ENCODE results near the gene ACSL6.

ACSL6 gene

GRCh38 chr5:131952301-131952857 lies 59.1 kb downstream of the ACSL6 start:
- Mint-ChIP-seq H3K9me3 (no peaks in the 10 kb centered on the region), H3K4me1 (ENCODE audit: low read depth) (no peaks in the 10 kb centered on the region), H3K36me3 (ENCODE audit: low read depth) (no peaks in the 10 kb centered on the region), H3K4me3 (no peak overlapping the region), H3K27me3 (peaks cover 6% of the 10 kb centered on the region), H3K27ac (no peak overlapping the region)
- intact Hi-C loops (cut with micrococcal nuclease): no loop called here

GRCh38 chr5:131950706-131951105 lies 60.8 kb downstream of the ACSL6 start:
- Mint-ChIP-seq H3K4me3 (no peak overlapping the region), H3K27me3 (peaks cover 6% of the 10 kb centered on the region), H3K9me3 (no peaks in the 10 kb centered on the region), H3K36me3 (ENCODE audit: low read depth) (no peaks in the 10 kb centered on the region), H3K27ac (no peak overlapping the region), H3K4me1 (ENCODE audit: low read depth) (peaks cover 4% of the 10 kb centered on the region)
- intact Hi-C loops (cut with micrococcal nuclease): no loop called here

- H3K4me1 Mint-ChIP-seq (ENCODE audit: low read depth): peaks cover 15% of the 10 kb centered on the region
- H3K4me3 Mint-ChIP-seq: no peak overlapping the region
- H3K27me3 Mint-ChIP-seq: peaks cover 3% of the 10 kb centered on the region
- H3K27ac Mint-ChIP-seq: no peak overlapping the region
- no peaks in the 10 kb centered on the region for H3K9me3 Mint-ChIP-seq
- no peaks in the 10 kb centered on the region for H3K36me3 Mint-ChIP-seq (ENCODE audit: low read depth)
- intact Hi-C loops (cut with micrococcal nuclease): no loop called here
Observed at GRCh38 chr5:131947445-131947844, 64.0 kb downstream of the ACSL6 start.

GRCh38 chr5:131945551-131946168 lies 65.8 kb downstream of the ACSL6 start, which contains the start of gene MEIKIN:
Gene MEIKIN, minus strand, starts transcription at chr5:131945663. Its CDS starts 158 bp downstream, at chr5:131945505.
- Mint-ChIP-seq H3K36me3 (ENCODE audit: low read depth) (no peaks in the 10 kb centered on the region), H3K4me1 (ENCODE audit: low read depth) (peaks cover 25% of the 10 kb centered on the region), H3K4me3 (no peak within 1 kb of the TSS), H3K9me3 (no peaks in the 10 kb centered on the region), H3K27ac (no peak within 1 kb of the TSS), H3K27me3 (peaks cover 3% of the 10 kb centered on the region)
- intact Hi-C loops (cut with micrococcal nuclease): no loop called here

- intact Hi-C loops (cut with micrococcal nuclease): no loop called here
- peaks cover 3% of the 10 kb centered on the region for H3K27me3 Mint-ChIP-seq
- H3K9me3 Mint-ChIP-seq: no peaks in the 10 kb centered on the region
- H3K4me1 Mint-ChIP-seq (ENCODE audit: low read depth): peaks cover 32% of the 10 kb centered on the region
- no peaks in the 10 kb centered on the region for H3K36me3 Mint-ChIP-seq (ENCODE audit: low read depth)
- no peak overlapping the region for H3K4me3 Mint-ChIP-seq
- H3K27ac Mint-ChIP-seq: no peak overlapping the region
Observed at GRCh38 chr5:131944702-131945550, 66.5 kb downstream of the ACSL6 start.

GRCh38 chr5:131943916-131944315 lies 67.5 kb downstream of the ACSL6 start:
- no peaks in the 10 kb centered on the region for H3K36me3 Mint-ChIP-seq (ENCODE audit: low read depth)
- H3K4me3 Mint-ChIP-seq: no peak overlapping the region
- no peaks in the 10 kb centered on the region for H3K9me3 Mint-ChIP-seq
- peaks cover 34% of the 10 kb centered on the region for H3K4me1 Mint-ChIP-seq (ENCODE audit: low read depth)
- intact Hi-C loops (cut with micrococcal nuclease): no loop called here
- H3K27ac Mint-ChIP-seq: peak overlapping the region; percentile 51
- H3K27me3 Mint-ChIP-seq: peaks cover 2% of the 10 kb centered on the region

- Mint-ChIP-seq H3K27ac (no peak overlapping the region), H3K9me3 (no peaks in the 10 kb centered on the region), H3K4me3 (no peak overlapping the region), H3K27me3 (no peaks in the 10 kb centered on the region), H3K36me3 (ENCODE audit: low read depth) (no peaks in the 10 kb centered on the region), H3K4me1 (ENCODE audit: low read depth) (peaks cover 34% of the 10 kb centered on the region)
- intact Hi-C loops (cut with micrococcal nuclease): no loop called here
Observed at GRCh38 chr5:131942016-131942415, 69.4 kb downstream of the ACSL6 start.

GRCh38 chr5:131939690-131940345 lies 71.6 kb downstream of the ACSL6 start:
- Mint-ChIP-seq H3K9me3 (no peaks in the 10 kb centered on the region), H3K4me3 (no peak overlapping the region), H3K27me3 (peaks cover 7% of the 10 kb centered on the region), H3K27ac (no peak overlapping the region), H3K36me3 (ENCODE audit: low read depth) (no peaks in the 10 kb centered on the region), H3K4me1 (ENCODE audit: low read depth) (peaks cover 26% of the 10 kb centered on the region)
- intact Hi-C loops (cut with micrococcal nuclease): no loop called here

GRCh38 chr5:131932235-131932634 lies 79.2 kb downstream of the ACSL6 start:
- intact Hi-C loops (cut with micrococcal nuclease): no loop called here
- H3K4me1 Mint-ChIP-seq (ENCODE audit: low read depth): no peaks in the 10 kb centered on the region
- H3K27me3 Mint-ChIP-seq: peaks cover 8% of the 10 kb centered on the region
- H3K9me3 Mint-ChIP-seq: peaks cover 35% of the 10 kb centered on the region
- no peaks in the 10 kb centered on the region for H3K36me3 Mint-ChIP-seq (ENCODE audit: low read depth)
- H3K27ac Mint-ChIP-seq: no peak overlapping the region
- no peak overlapping the region for H3K4me3 Mint-ChIP-seq

- H3K27ac Mint-ChIP-seq: no peak overlapping the region
- H3K9me3 Mint-ChIP-seq: peaks cover 51% of the 10 kb centered on the region
- no peaks in the 10 kb centered on the region for H3K27me3 Mint-ChIP-seq
- no peak overlapping the region for H3K4me3 Mint-ChIP-seq
- H3K4me1 Mint-ChIP-seq (ENCODE audit: low read depth): no peaks in the 10 kb centered on the region
- H3K36me3 Mint-ChIP-seq (ENCODE audit: low read depth): no peaks in the 10 kb centered on the region
- intact Hi-C loops (cut with micrococcal nuclease): no loop called here
Observed at GRCh38 chr5:131928957-131929356, 82.5 kb downstream of the ACSL6 start.

GRCh38 chr5:131926168-131926567 lies 85.3 kb downstream of the ACSL6 start:
- H3K27me3 Mint-ChIP-seq: no peaks in the 10 kb centered on the region
- no peaks in the 10 kb centered on the region for H3K36me3 Mint-ChIP-seq (ENCODE audit: low read depth)
- H3K4me1 Mint-ChIP-seq (ENCODE audit: low read depth): no peaks in the 10 kb centered on the region
- no peak overlapping the region for H3K27ac Mint-ChIP-seq
- peaks cover 51% of the 10 kb centered on the region for H3K9me3 Mint-ChIP-seq
- H3K4me3 Mint-ChIP-seq: no peak overlapping the region
- intact Hi-C loops (cut with micrococcal nuclease): no loop called here

- intact Hi-C loops (cut with micrococcal nuclease): no loop called here
- no peak overlapping the region for H3K4me3 Mint-ChIP-seq
- no peaks in the 10 kb centered on the region for H3K27me3 Mint-ChIP-seq
- no peaks in the 10 kb centered on the region for H3K4me1 Mint-ChIP-seq (ENCODE audit: low read depth)
- no peak overlapping the region for H3K27ac Mint-ChIP-seq
- no peaks in the 10 kb centered on the region for H3K9me3 Mint-ChIP-seq
- H3K36me3 Mint-ChIP-seq (ENCODE audit: low read depth): no peaks in the 10 kb centered on the region
Observed at GRCh38 chr5:131916481-131916880, 95.0 kb downstream of the ACSL6 start.

- intact Hi-C loops (cut with micrococcal nuclease): no loop called here
- no peaks in the 10 kb centered on the region for H3K36me3 Mint-ChIP-seq (ENCODE audit: low read depth)
- no peaks in the 10 kb centered on the region for H3K9me3 Mint-ChIP-seq
- no peak overlapping the region for H3K4me3 Mint-ChIP-seq
- no peak overlapping the region for H3K27ac Mint-ChIP-seq
- no peaks in the 10 kb centered on the region for H3K4me1 Mint-ChIP-seq (ENCODE audit: low read depth)
- H3K27me3 Mint-ChIP-seq: no peaks in the 10 kb centered on the region
Observed at GRCh38 chr5:131914472-131914871, 97.0 kb downstream of the ACSL6 start.

GRCh38 chr5:131913603-131914002 lies 97.9 kb downstream of the ACSL6 start:
- no peaks in the 10 kb centered on the region for H3K4me1 Mint-ChIP-seq (ENCODE audit: low read depth)
- no peaks in the 10 kb centered on the region for H3K36me3 Mint-ChIP-seq (ENCODE audit: low read depth)
- no peaks in the 10 kb centered on the region for H3K27me3 Mint-ChIP-seq
- no peak overlapping the region for H3K4me3 Mint-ChIP-seq
- no peaks in the 10 kb centered on the region for H3K9me3 Mint-ChIP-seq
- intact Hi-C loops (cut with micrococcal nuclease): no loop called here
- H3K27ac Mint-ChIP-seq: no peak overlapping the region
